ENCODE results near the gene SCFD2. TPM values are rescaled to one million over a fixed set of nuclear protein-coding genes. Genes with fewer than 3 reads are reported as not detected.

Gene SCFD2
- total RNA-seq, 1 donor from 2014 or later, result 18.6 TPM

GRCh38 chr4:53314252-53314651 is 51.6 kb downstream of the SCFD2 start:
- peaks cover 27% of the 10 kb centered on the region for H3K4me1 Mint-ChIP-seq
- H3K9me3 Mint-ChIP-seq, result no peaks in the 10 kb centered on the region
- H3K36me3 Mint-ChIP-seq (ENCODE audit: low read depth), result no peaks in the 10 kb centered on the region
- H3K27ac Mint-ChIP-seq (ENCODE audit: unreplicated experiment), result peak overlapping the region; percentile 50
- no peak overlapping the region for H3K4me3 Mint-ChIP-seq
- no peak for TF ChIP-seq CTCF (conservative IDR thresholded peaks at IDR 0.05)
- no peaks in the 10 kb centered on the region for H3K27me3 Mint-ChIP-seq (ENCODE audit: low read depth)
- no peak for DNase-seq (ENCODE audit: low read depth, low spot score)

DNA sequence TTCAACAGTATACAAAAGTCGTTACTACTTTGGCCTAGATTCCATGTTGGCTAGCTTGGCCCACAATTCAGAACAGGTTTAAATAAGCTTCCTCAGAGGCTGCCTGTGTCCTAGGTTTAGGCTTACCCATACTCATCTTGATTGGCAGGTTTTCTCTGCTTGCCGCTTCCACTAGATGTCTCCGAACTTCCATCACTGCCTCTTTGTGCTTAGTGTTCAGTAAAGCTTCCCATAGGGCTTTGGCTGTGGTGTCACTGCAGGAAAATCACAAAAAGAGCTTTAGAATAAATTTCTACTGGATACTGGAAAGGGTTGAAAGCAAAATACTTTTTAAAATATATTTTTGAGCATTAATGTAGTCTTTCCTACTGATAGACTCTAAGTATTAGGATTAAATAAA is 52.4 kb downstream of the SCFD2 start:
- H3K4me1 Mint-ChIP-seq, result peaks cover 27% of the 10 kb centered on the region
- no peak overlapping the region for H3K27ac Mint-ChIP-seq (ENCODE audit: unreplicated experiment)
- no peaks in the 10 kb centered on the region for H3K27me3 Mint-ChIP-seq (ENCODE audit: low read depth)
- H3K9me3 Mint-ChIP-seq, result no peaks in the 10 kb centered on the region
- peak; percentile 11 for DNase-seq (ENCODE audit: low read depth, low spot score)
- TF ChIP-seq CTCF (conservative IDR thresholded peaks at IDR 0.05), result peak; percentile 35
- H3K4me3 Mint-ChIP-seq, result peak overlapping the region; percentile 2
- no peaks in the 10 kb centered on the region for H3K36me3 Mint-ChIP-seq (ENCODE audit: low read depth)

DNA sequence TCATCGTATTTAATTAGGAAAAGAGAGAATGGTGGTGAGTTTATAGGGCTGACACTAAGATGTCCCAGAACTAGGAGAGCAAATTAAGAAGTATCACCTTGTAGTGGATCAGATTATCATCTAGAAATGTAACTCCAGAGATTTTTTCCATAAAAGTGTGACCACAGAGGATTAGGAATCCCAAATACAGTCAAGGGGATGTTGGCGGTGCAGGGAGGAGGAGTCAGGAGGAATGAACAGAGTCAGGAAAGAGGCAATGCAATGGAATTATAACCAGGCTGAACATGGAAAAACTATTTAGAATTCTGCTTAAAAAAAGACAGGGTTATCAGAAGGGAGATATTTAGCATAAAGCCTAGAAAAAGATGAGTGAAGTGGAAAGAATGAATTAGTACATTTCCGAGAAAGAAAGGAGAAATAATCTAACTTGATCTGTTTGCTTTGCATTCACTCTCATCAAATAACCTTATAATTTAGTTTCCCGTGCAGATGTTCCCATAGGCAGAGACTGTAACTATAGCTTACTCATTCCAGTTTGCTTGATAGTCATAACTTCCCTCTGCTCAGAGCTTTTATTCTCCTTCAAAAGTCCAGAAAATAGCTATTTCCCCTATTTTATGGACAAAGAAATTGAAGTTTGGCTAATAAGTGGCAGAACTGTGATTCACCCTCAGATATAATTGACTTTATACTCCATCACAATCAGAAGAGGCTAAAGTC is 56.4 kb downstream of the SCFD2 start:
- Mint-ChIP-seq H3K9me3 (no peaks in the 10 kb centered on the region), H3K36me3 (ENCODE audit: low read depth) (peaks cover 4% of the 10 kb centered on the region), H3K4me3 (no peak overlapping the region), H3K27me3 (ENCODE audit: low read depth) (no peaks in the 10 kb centered on the region), H3K4me1 (peaks cover 11% of the 10 kb centered on the region), H3K27ac (ENCODE audit: unreplicated experiment) (no peak overlapping the region)
- no peak for DNase-seq (ENCODE audit: low read depth, low spot score)
- no peak for TF ChIP-seq CTCF (conservative IDR thresholded peaks at IDR 0.05)

GRCh38 chr4:53307819-53308780 is 57.8 kb downstream of the SCFD2 start:
- no peak overlapping the region for H3K4me3 Mint-ChIP-seq
- no peak for DNase-seq (ENCODE audit: low read depth, low spot score)
- no peak for TF ChIP-seq CTCF (conservative IDR thresholded peaks at IDR 0.05)

GRCh38 chr4:53307210-53307609 is 58.7 kb downstream of the SCFD2 start:
- H3K4me3 Mint-ChIP-seq, result no peak overlapping the region
- H3K27ac Mint-ChIP-seq (ENCODE audit: unreplicated experiment), result no peak overlapping the region
- no peak for DNase-seq (ENCODE audit: low read depth, low spot score)
- no peak for TF ChIP-seq CTCF (conservative IDR thresholded peaks at IDR 0.05)
- peaks cover 13% of the 10 kb centered on the region for H3K36me3 Mint-ChIP-seq (ENCODE audit: low read depth)
- H3K9me3 Mint-ChIP-seq, result peaks cover 8% of the 10 kb centered on the region
- H3K4me1 Mint-ChIP-seq, result no peaks in the 10 kb centered on the region
- no peaks in the 10 kb centered on the region for H3K27me3 Mint-ChIP-seq (ENCODE audit: low read depth)

More at GRCh38 chr4:53307819-53308780, 57.8 kb downstream of the SCFD2 start:
- Mint-ChIP-seq H3K4me1 (no peaks in the 10 kb centered on the region), H3K9me3 (peaks cover 5% of the 10 kb centered on the region), H3K27me3 (ENCODE audit: low read depth) (no peaks in the 10 kb centered on the region), H3K27ac (ENCODE audit: unreplicated experiment) (no peak overlapping the region), H3K36me3 (ENCODE audit: low read depth) (peaks cover 11% of the 10 kb centered on the region)
